RWPE2 (cell line): ENCODE results near the gene PKMYT1.

Experiments
- ATAC-seq: fragments of 200-7000 bp; cut with Tn5 transposase; 3 replicates; pipeline ENCODE4 v1.9.1; 2021; ENCODE audit warnings: low read depth
- DNase-seq: peaks from one replicate; pipeline ENCODE4 v3.0.0-alpha.2; 2020; ENCODE audit warnings: low spot score
- H3K27ac ChIP-seq: fragments of 450-650 bp; 2 replicates; pipeline ENCODE4 v1.5.1; 2017; ENCODE audit warnings: mild to moderate bottlenecking; ENCODE audit not compliant: poor library complexity, severe bottlenecking
- H3K27me3 ChIP-seq: fragments of 250-450 bp; sonication (Bioruptor Pico); 2 replicates; pipeline ENCODE4 v1.5.1; 2021; ENCODE audit warnings: mild to moderate bottlenecking, moderate library complexity; ENCODE audit not compliant: insufficient read depth, poor library complexity, severe bottlenecking
- H3K36me3 ChIP-seq: fragments of 250-450 bp; sonication (Bioruptor Pico); 2 replicates; pipeline ENCODE4 v1.5.1; 2020; ENCODE audit warnings: low read depth, mild to moderate bottlenecking, moderate library complexity
- H3K4me1 ChIP-seq: fragments of 250-450 bp; sonication (Bioruptor Pico); 2 replicates; pipeline ENCODE4 v1.5.1; 2021; ENCODE audit warnings: mild to moderate bottlenecking, moderate library complexity; ENCODE audit not compliant: insufficient read depth, poor library complexity, severe bottlenecking
- H3K4me3 ChIP-seq: fragments of 250-450 bp; sonication (Bioruptor Pico); 2 replicates; pipeline ENCODE4 v1.5.1; 2021; ENCODE audit warnings: mild to moderate bottlenecking, moderate library complexity; ENCODE audit not compliant: severe bottlenecking
- H3K9me3 ChIP-seq: fragments of 250-450 bp; sonication (Bioruptor Pico); 2 replicates; pipeline ENCODE4 v1.5.1; 2021; ENCODE audit warnings: mild to moderate bottlenecking, moderate library complexity; ENCODE audit not compliant: severe bottlenecking
- CTCF ChIP-seq: fragments of 450-650 bp; IDR thresholded peaks from one replicate; pipeline ENCODE4 v1.5.1; 2017; ENCODE audit warnings: mild to moderate bottlenecking, moderate library complexity; ENCODE audit not compliant: poor library complexity, severe bottlenecking

PKMYT1 gene

DNA sequence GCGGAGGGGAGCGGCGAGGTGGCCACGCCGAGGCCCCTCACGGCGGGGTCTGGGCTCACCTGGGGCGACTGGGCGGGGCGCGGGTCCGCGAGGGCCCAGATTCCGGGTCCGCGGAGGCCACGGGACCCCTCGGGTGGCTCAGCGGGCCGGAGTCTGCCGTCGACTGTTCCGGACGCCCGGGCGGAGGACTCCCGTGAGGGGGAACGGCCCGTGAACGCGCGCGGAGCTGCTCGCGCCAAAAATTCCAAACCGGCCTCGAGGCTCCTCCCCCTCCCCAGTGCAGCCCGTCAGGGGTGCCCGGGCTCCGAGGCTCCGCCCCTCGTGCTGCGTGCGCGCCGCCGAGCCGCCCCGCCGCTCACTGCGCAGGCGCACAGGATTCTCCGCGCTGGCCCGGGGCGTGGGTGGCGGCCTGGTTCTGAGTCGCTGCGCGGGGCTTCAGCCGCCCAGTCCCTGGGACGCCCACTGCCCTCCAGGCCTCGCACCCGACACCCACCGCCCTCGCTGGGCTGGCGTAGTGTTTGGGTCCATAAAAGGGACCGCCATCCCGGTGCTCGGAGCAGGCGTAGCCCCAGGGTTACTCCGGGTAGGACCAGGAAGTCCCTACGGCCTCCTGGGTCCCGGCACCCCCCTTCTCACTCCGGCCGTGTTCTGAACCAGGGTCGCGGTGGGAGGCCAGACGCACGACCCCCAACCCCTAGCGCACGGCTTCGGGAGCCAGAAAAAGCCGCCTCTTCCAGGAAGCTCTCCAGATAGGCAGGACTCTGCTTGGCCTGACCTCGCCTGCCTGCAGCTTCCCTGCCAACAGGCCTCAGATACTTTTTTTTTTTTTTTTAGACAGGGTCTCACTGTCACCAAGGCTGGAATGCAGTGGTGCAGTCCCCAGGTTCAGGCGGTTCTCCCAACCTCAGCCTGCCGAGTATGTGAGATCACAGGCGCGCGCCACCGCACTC, at the start of gene PKMYT1:
Gene PKMYT1 (minus strand): TSS at position 220 of the 950 bp plus-strand sequence. CDS start 789 bp downstream, outside the sequence.
- Histone ChIP-seq H3K9me3 (no peaks in the 10 kb centered on the region), H3K36me3 (peaks cover 34% of the 10 kb centered on the region), H3K27ac (peak within 1 kb of the TSS; percentile 71), H3K4me3 (peak within 1 kb of the TSS; percentile 74), H3K27me3 (no peaks in the 10 kb centered on the region), H3K4me1 (peaks cover 11% of the 10 kb centered on the region)
- ATAC-seq (peak; percentile 72), DNase-seq (peak; percentile 88)
- TF ChIP-seq CTCF = no peak

DNA sequence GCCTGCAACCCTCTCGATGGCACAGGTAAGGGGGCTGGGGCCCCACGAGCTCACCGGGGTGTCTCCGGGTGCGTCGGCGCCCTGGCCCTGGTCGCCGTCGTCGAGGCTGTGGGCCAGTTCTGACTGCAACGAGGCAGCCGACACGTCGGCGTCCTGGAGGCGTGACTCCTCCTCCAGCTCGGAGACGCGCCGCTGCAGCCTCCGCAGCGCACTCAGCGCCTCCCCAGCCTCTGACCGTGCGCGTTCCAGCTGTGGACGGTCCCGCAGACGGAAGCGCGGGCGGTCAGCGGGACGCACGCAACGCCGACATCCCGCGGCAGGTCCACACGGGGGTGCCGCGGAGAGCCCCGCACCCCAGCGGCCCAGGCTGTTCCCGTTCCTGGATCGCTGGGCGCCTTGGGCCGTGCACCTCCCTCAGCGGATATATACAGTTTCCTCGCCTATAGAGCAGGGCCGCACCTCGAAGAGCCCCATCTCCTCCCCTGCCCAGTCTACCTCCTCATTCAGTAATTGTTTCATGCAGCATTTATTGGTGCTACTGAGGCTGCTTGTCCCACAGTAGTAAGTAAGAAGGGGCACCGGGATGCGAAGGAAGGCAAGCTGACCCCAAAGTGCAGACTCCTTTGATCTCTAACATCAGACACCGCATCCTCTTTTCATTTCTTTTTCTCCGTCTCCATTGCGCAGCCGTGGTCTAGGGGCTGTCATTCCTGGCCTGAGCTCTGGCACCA, 49.4 kb upstream of the PKMYT1 start:
- H3K4me1 ChIP-seq = peaks cover 3% of the 10 kb centered on the region
- DNase-seq = no peak
- no peaks in the 10 kb centered on the region for H3K9me3 ChIP-seq
- H3K27me3 ChIP-seq = peaks cover 28% of the 10 kb centered on the region
- ATAC-seq = no peak
- no peak overlapping the region for H3K27ac ChIP-seq
- TF ChIP-seq CTCF = no peak
- H3K36me3 ChIP-seq = peaks cover 17% of the 10 kb centered on the region
- no peak overlapping the region for H3K4me3 ChIP-seq

DNA sequence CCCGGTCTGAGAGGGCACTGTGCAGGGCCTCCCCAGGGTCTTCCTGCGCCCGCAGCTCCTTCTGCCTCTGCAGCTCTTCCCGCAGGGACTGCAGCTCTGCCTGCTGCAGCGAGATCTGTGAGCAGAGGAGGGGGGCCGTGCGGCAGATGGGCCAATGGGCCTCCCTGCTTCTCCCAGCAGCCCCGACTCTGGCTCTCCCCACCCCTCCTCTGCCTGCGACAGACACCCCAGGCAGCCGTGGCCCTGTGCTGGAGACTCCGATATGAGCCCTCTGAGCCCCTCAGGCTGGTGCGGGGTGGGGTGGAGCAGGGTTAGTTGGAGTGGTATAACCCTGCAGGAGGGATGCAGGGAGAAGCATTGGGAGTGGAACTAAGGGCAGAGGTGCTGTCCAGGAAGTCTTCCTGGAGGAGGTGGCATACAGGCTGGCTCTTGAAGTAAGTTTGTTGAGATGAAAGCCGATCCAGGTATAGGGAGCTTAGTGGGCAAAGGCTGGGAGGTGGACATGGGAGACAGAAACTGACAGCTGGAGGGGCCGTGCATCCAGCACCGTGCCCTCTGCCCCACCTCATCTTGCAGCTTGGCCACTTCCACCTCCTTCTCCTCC, 48.6 kb upstream of the PKMYT1 start:
- ATAC-seq (no peak), DNase-seq (no peak)
- Histone ChIP-seq H3K9me3 (no peaks in the 10 kb centered on the region), H3K4me1 (peaks cover 3% of the 10 kb centered on the region), H3K4me3 (no peak overlapping the region), H3K27me3 (peaks cover 25% of the 10 kb centered on the region), H3K27ac (no peak overlapping the region), H3K36me3 (peaks cover 17% of the 10 kb centered on the region)
- no peak for TF ChIP-seq CTCF

DNA sequence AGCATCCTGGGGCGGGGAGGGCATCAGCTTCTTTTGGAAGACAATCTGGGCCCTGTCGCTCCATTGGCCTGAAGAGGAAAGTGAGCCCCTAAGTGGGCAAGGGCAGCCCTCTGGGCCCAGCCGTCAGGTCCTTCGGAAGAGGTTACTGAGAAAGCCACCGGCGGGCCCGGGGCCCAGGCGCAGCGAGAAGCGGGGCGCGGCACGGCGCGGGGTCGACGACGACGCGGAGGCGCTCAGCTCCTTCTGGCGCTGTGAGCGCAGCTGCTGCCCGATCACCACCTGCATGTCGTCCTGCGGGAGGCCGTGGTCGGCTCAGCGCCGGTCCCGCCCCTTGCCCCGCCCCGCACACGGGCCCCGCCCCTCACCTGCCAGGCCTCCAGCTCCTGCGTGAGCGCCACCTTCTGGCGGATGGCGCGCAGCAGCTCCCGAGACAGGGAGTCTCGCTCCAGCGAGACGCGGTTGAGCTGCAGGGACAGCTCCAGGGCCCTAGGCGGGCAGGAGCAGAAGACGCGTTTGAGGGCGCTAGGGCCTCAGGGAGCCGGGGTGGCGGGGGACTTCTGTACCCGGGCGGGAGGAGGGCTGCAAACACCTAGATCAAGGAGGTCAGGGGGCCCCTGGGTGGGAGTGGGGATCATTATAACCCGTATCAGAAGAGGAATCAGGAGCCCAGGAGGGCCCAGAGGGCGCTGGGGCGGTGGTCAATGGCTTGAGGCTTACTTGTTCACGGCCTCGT, 47.9 kb upstream of the PKMYT1 start:
- peak; percentile 95 for TF ChIP-seq CTCF
- ATAC-seq (peak; percentile 31), DNase-seq (no peak)
- Histone ChIP-seq H3K27ac (no peak overlapping the region), H3K36me3 (peaks cover 18% of the 10 kb centered on the region), H3K27me3 (peaks cover 24% of the 10 kb centered on the region), H3K4me1 (peaks cover 3% of the 10 kb centered on the region), H3K4me3 (no peak overlapping the region), H3K9me3 (no peaks in the 10 kb centered on the region)
